Endothelial cell of umbilical vein (primary cell): ENCODE measurements around the gene EFHC2. TPM values are rescaled to one million over a fixed set of nuclear protein-coding genes. Genes with fewer than 3 reads are reported as not detected.

Experiments
- BruUV-seq: library from RNA; stranded (reverse); fragments of 400-500 nt; replicated peaks from 2 replicates; lab custom pipeline; 2021; lab: Mats Ljungman, UMichigan
- CTCF ChIA-PET: fragments of 300-600, 350-600 bp; sonication (Branson Sonifier 250); formaldehyde crosslinking; loops from one replicate; lab custom pipeline; 2021; ENCODE audit warnings: antibody characterized with exemption, inconsistent platforms; lab: Charles Lee
- POLR2A ChIA-PET: fragments of 300-600, 350-600 bp; sonication (Branson Sonifier 250); formaldehyde crosslinking; loops from one replicate; lab custom pipeline; 2021; ENCODE audit warnings: antibody characterized with exemption, inconsistent platforms; lab: Charles Lee
- DNase-seq: peaks from one replicate; pipeline ENCODE4 v3.0.0-alpha.2; 2011; ENCODE audit warnings: low read depth, low spot score
- FAIRE-seq: peaks from 2 replicates; lab custom pipeline; 2011; peaks lifted over from hg19 to GRCh38; lab: Jason Lieb, UNC
- H2AFZ ChIP-seq: 2 replicates; pipeline ENCODE4 v1.6.0; 2012; ENCODE audit warnings: low read depth, low read length, control low read depth, inconsistent platforms
- H3K27ac ChIP-seq: 2 replicates; pipeline ENCODE4 v1.5.1; 2011; ENCODE audit warnings: low read depth, mild to moderate bottlenecking, control low read depth, low read length, moderate library complexity; ENCODE audit not compliant: insufficient read depth
- H3K27me3 ChIP-seq, 2 experiments: 2 replicates each; pipeline versions ENCODE4 v1.6.0 to v1.6.1; 2011; ENCODE audit warnings: low read length in 2 of 2, mixed read lengths in 1 of 2; ENCODE audit not compliant: control insufficient read depth in 2 of 2, insufficient read depth in 2 of 2
- H3K36me3 ChIP-seq, 2 experiments: 2 replicates in 1 of 2; 3 replicates in 1 of 2; pipeline ENCODE4 v1.5.1; 2011; ENCODE audit warnings: low read length in 2 of 2, mild to moderate bottlenecking in 1 of 2, moderate library complexity in 1 of 2; ENCODE audit not compliant: control insufficient read depth in 2 of 2, insufficient read depth in 2 of 2; ENCODE audit errors: extremely low read depth in 1 of 2
- H3K4me1 ChIP-seq: 3 replicates; pipeline ENCODE4 v1.5.1; 2011; ENCODE audit warnings: mild to moderate bottlenecking, low read length; ENCODE audit not compliant: control insufficient read depth, insufficient read depth; ENCODE audit errors: extremely low read depth
- H3K4me2 ChIP-seq: 2 replicates; pipeline ENCODE4 v1.6.1; 2011; ENCODE audit warnings: low read length, control low read depth, mixed read lengths; ENCODE audit not compliant: insufficient read depth
- H3K4me3 ChIP-seq, 3 experiments: fragments of 200-600 bp in 1 of 3; sonication (generic), shearing (Covaris generic) in 1 of 3; replicated peaks in 1 of 3; 2 replicates each; pipeline ENCODE4 v1.5.1; 2011 to 2016; ENCODE audit warnings: control low read depth in 3 of 3, low read length in 3 of 3, mild to moderate bottlenecking in 2 of 3, inconsistent platforms in 1 of 3, low read depth in 1 of 3, moderate library complexity in 1 of 3; ENCODE audit not compliant: insufficient read depth in 1 of 3
- H3K79me2 ChIP-seq: 2 replicates; pipeline ENCODE4 v1.6.0; 2012; ENCODE audit warnings: low read length, inconsistent platforms; ENCODE audit not compliant: control insufficient read depth, insufficient read depth
- H3K9ac ChIP-seq: replicated peaks from 2 replicates; pipeline ENCODE3; 2011; ENCODE audit warnings: low read length, control low read depth; ENCODE audit not compliant: insufficient read depth; ENCODE audit errors: extremely low read depth
- H3K9me1 ChIP-seq: replicated peaks from 3 replicates; pipeline ENCODE4 v1.6.0; 2011; ENCODE audit warnings: mild to moderate bottlenecking, low read length; ENCODE audit not compliant: control insufficient read depth, insufficient read depth; ENCODE audit errors: extremely low read depth
- H3K9me3 ChIP-seq: replicated peaks from 2 replicates; pipeline ENCODE4 v1.5.1; 2012; ENCODE audit warnings: low read length, inconsistent platforms; ENCODE audit not compliant: control insufficient read depth, insufficient read depth
- H4K20me1 ChIP-seq: replicated peaks from 2 replicates; pipeline ENCODE3; 2011; ENCODE audit warnings: mild to moderate bottlenecking, low read length; ENCODE audit not compliant: control insufficient read depth, insufficient read depth; ENCODE audit errors: extremely low read depth
- EZH2 ChIP-seq: IDR thresholded peaks from 2 replicates; pipeline ENCODE4 v1.6.1; 2012; ENCODE audit warnings: borderline replicate concordance, low read depth, mild to moderate bottlenecking, moderate library complexity, low read length, inconsistent platforms; ENCODE audit not compliant: severe bottlenecking
- FOS ChIP-seq: IDR thresholded peaks from 2 replicates; pipeline ENCODE4 v1.6.1; 2011; ENCODE audit warnings: mild to moderate bottlenecking, low read length, moderate library complexity, borderline replicate concordance; ENCODE audit not compliant: insufficient read depth
- GATA2 ChIP-seq: IDR thresholded peaks from 2 replicates; pipeline ENCODE4 v1.7.0; 2011; ENCODE audit warnings: low read depth, mild to moderate bottlenecking, moderate library complexity, mixed read lengths, low read length; ENCODE audit not compliant: insufficient read length, insufficient read depth
- JUN ChIP-seq: IDR thresholded peaks from 2 replicates; pipeline ENCODE4 v1.6.1; 2011; ENCODE audit warnings: borderline replicate concordance, low read depth; ENCODE audit not compliant: insufficient read length, insufficient read depth
- MYC ChIP-seq: IDR thresholded peaks from one replicate; pipeline ENCODE4 v1.6.1; 2011; ENCODE audit warnings: mild to moderate bottlenecking, low read depth, low read length
- POLR2A ChIP-seq: IDR thresholded peaks from 2 replicates; pipeline ENCODE4 v1.6.1; 2012; ENCODE audit warnings: low read depth, mild to moderate bottlenecking, control low read depth, low read length
- POLR2AphosphoS5 ChIP-seq: IDR thresholded peaks from 2 replicates; pipeline ENCODE4 v1.6.1; 2012; ENCODE audit warnings: low read depth, mild to moderate bottlenecking, control low read depth, low read length, moderate library complexity; ENCODE audit not compliant: insufficient read depth
- dilution Hi-C: fragments of 300-500 bp; cut with MboI; formaldehyde crosslinking; loops from one replicate; pipeline ENCODE4 v1.15.0; 2019; ENCODE audit warnings: low sequenced_read_pairs; ENCODE audit not compliant: extremely low pct_ligation_motif_present
- intact Hi-C: fragments of 100-400 bp; cut with micrococcal nuclease; formaldehyde crosslinking; loops from one replicate; pipeline ENCODE4 v1.10.0; 2022
- polyA plus RNA-seq, 4 experiments: library from polyadenylated mRNA; depleted of rRNA in 3 of 4; stranded (reverse) in 3 of 4; unstranded in 1 of 4; fragments of >200 nt; gene quantifications; 2 replicates each; pipeline versions ENCODE4 v1.2.1 to v1.2.3, GENCODE V29; 2011 to 2012; ENCODE audit warnings: missing spikeins in 1 of 4
- total RNA-seq: library from RNA; stranded (reverse); gene quantifications from 2 replicates; pipeline ENCODE4 v1.2.3, GENCODE V29; 2021
- TF ChIP-seq, protein P1 (sequence below), 2 donors: IDR thresholded peaks; 1 replicate in 1 of 2; 2 replicates in 1 of 2; pipeline ENCODE4 v1.5.1; 2011; ENCODE audit warnings: low read length in 2 of 2, mild to moderate bottlenecking in 2 of 2, moderate library complexity in 2 of 2, control low read depth in 1 of 2, inconsistent platforms in 1 of 2, low read depth in 1 of 2; ENCODE audit not compliant: insufficient read depth in 1 of 2; ENCODE audit errors: extremely low read depth in 1 of 2
- TF ChIP-seq, protein P2 (sequence below): IDR thresholded peaks from 2 replicates; pipeline ENCODE4 v1.6.1; 2011; ENCODE audit not compliant: insufficient read depth, insufficient read length

Gene EFHC2
- total and polyA plus RNA-seq, 2 donors (not counting 3 experiments of a cell fraction or from before 2014, with no cell fraction given) = not detected

- intact Hi-C loops (no loop called here), dilution Hi-C loops (no loop called here)
- no peaks in the 10 kb centered on the region for H3K27me3 ChIP-seq
- ChIA-PET POLR2A (no interaction called here), CTCF (no interaction called here)
- no peaks in the 10 kb centered on the region for H3K9me1 ChIP-seq
- no peak overlapping the region for H3K9ac ChIP-seq
- H3K27ac ChIP-seq = no peak overlapping the region
- FAIRE-seq (no peak), DNase-seq (no peak)
- no peaks in the 10 kb centered on the region for H4K20me1 ChIP-seq
- H3K79me2 ChIP-seq = no peaks in the 10 kb centered on the region
- H3K4me2 ChIP-seq = no peak overlapping the region
- no peak overlapping the region for H2AFZ ChIP-seq
- H3K9me3 ChIP-seq = no peaks in the 10 kb centered on the region
- no TSS peak for BruUV-seq
- no peaks in the 10 kb centered on the region for H3K4me1 ChIP-seq
- H3K36me3 ChIP-seq = no peaks in the 10 kb centered on the region
- no peak overlapping the region for H3K4me3 ChIP-seq
- TF ChIP-seq, protein P1, sequence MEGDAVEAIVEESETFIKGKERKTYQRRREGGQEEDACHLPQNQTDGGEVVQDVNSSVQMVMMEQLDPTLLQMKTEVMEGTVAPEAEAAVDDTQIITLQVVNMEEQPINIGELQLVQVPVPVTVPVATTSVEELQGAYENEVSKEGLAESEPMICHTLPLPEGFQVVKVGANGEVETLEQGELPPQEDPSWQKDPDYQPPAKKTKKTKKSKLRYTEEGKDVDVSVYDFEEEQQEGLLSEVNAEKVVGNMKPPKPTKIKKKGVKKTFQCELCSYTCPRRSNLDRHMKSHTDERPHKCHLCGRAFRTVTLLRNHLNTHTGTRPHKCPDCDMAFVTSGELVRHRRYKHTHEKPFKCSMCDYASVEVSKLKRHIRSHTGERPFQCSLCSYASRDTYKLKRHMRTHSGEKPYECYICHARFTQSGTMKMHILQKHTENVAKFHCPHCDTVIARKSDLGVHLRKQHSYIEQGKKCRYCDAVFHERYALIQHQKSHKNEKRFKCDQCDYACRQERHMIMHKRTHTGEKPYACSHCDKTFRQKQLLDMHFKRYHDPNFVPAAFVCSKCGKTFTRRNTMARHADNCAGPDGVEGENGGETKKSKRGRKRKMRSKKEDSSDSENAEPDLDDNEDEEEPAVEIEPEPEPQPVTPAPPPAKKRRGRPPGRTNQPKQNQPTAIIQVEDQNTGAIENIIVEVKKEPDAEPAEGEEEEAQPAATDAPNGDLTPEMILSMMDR (IDR thresholded peaks at IDR 0.05; ENCODE audit: extremely low read depth in 1 of 2, insufficient read depth in 1 of 2, low read depth in 1 of 2, low read length in 2 of 2) = no peak
- no peak for TF ChIP-seq MYC
- no peak for TF ChIP-seq GATA2
- no peak for TF ChIP-seq POLR2AphosphoS5
- no peak for TF ChIP-seq JUN
- no peak for TF ChIP-seq POLR2A
- TF ChIP-seq EZH2 = no peak
- no peak for TF ChIP-seq FOS
- TF ChIP-seq, protein P2, sequence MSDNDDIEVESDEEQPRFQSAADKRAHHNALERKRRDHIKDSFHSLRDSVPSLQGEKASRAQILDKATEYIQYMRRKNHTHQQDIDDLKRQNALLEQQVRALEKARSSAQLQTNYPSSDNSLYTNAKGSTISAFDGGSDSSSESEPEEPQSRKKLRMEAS = no peak
Observed at GRCh38 chrX:44147130-44147529, 196.3 kb downstream of the EFHC2 start.
